Kidney (tissue), 14 donors: ENCODE results near the gene PANX2. TPM values are rescaled to one million over a fixed set of nuclear protein-coding genes. Genes with fewer than 3 reads are reported as not detected.

ENCODE experiments used
- DNase-seq, 5 donors: peaks; one replicate each; pipeline ENCODE4 v3.0.0-alpha.2; 2013 to 2020
- FAIRE-seq: peaks from 2 replicates; lab custom pipeline; 2012; peaks lifted over from hg19 to GRCh38; lab: Jason Lieb, UNC
- H3K27ac ChIP-seq, 2 donors: one replicate each; pipeline ENCODE4 v1.7.0; 2013; ENCODE audit warnings: low read depth in 2 of 2, low read length in 2 of 2, inconsistent platforms in 1 of 2
- H3K27me3 ChIP-seq: one replicate; pipeline ENCODE4 v1.7.1; 2013; ENCODE audit warnings: low read length, inconsistent platforms; ENCODE audit not compliant: control insufficient read depth, insufficient read depth
- H3K36me3 ChIP-seq, 3 donors: one replicate each; pipeline versions ENCODE4 v1.7.0 to v1.7.1; 2013; ENCODE audit warnings: low read length in 3 of 3, control low read depth in 1 of 3, inconsistent platforms in 1 of 3; ENCODE audit not compliant: insufficient read depth in 3 of 3, control insufficient read depth in 2 of 3
- H3K4me1 ChIP-seq, 3 donors: one replicate each; pipeline versions ENCODE4 v1.7.0 to v1.7.1; 2013; ENCODE audit warnings: low read length in 3 of 3, inconsistent platforms in 1 of 3, low read depth in 1 of 3; ENCODE audit not compliant: control insufficient read depth in 2 of 3, insufficient read depth in 2 of 3
- H3K4me3 ChIP-seq, 3 donors: one replicate each; pipeline versions ENCODE4 v1.7.0 to v1.8.1; 2013; ENCODE audit warnings: low read length in 3 of 3, control low read depth in 1 of 3, inconsistent platforms in 1 of 3
- H3K9ac ChIP-seq, 3 donors: one replicate each; pipeline versions ENCODE4 v1.7.0 to v1.7.1; 2013; ENCODE audit warnings: low read length in 3 of 3, control low read depth in 1 of 3, inconsistent platforms in 1 of 3
- H3K9me3 ChIP-seq, 3 donors: one replicate each; pipeline versions ENCODE4 v1.7.0 to v1.7.1; 2013; ENCODE audit warnings: low read length in 3 of 3, control low read depth in 1 of 3, inconsistent platforms in 1 of 3; ENCODE audit not compliant: control insufficient read depth in 2 of 3, insufficient read depth in 1 of 3
- intact Hi-C: fragments of 100-400 bp; cut with DNase I; formaldehyde crosslinking; loops from one replicate; pipeline ENCODE4 v1.11.1; 2022
- polyA plus RNA-seq: library from polyadenylated mRNA; stranded (reverse); fragments of 350-450 nt; fragmentation: Illumina TruSeq; extraction: RNeasy Lipid Tissue Mini Kit (QIAGEN cat#74804); gene quantifications from one replicate; pipeline ENCODE4 v1.2.3, GENCODE V29; 2014; ENCODE audit warnings: low read depth, low replicate concordance; ENCODE audit not compliant: insufficient read depth
- total RNA-seq: library from RNA; stranded (reverse); fragmentation: NEBNext Ultra II Directional; extraction: Animal tissue kit (Norgen Biotek cat#: 25700); gene quantifications from one replicate; pipeline ENCODE4 v1.2.1, GENCODE V29; 2021
- TF ChIP-seq, protein P1 (sequence below): IDR thresholded peaks from 3 replicates; pipeline ENCODE4 v1.5.1; 2012; ENCODE audit warnings: mild to moderate bottlenecking, moderate library complexity, borderline replicate concordance; ENCODE audit not compliant: insufficient read depth; ENCODE audit errors: extremely low read depth
- donor health status: control.
- donor health status: control.
- donor health status: control.
- donor health status: control.
- donor health status: control.
- donor health status: DM: yes; HTN: yes; CAD: no.
- donor health status: Normal renal cell carcinoma (clear cell type).

The PANX2 gene
- total and polyA plus RNA-seq, 2 donors from 2014 or later = 1.0 to 4.3 TPM

DNA sequence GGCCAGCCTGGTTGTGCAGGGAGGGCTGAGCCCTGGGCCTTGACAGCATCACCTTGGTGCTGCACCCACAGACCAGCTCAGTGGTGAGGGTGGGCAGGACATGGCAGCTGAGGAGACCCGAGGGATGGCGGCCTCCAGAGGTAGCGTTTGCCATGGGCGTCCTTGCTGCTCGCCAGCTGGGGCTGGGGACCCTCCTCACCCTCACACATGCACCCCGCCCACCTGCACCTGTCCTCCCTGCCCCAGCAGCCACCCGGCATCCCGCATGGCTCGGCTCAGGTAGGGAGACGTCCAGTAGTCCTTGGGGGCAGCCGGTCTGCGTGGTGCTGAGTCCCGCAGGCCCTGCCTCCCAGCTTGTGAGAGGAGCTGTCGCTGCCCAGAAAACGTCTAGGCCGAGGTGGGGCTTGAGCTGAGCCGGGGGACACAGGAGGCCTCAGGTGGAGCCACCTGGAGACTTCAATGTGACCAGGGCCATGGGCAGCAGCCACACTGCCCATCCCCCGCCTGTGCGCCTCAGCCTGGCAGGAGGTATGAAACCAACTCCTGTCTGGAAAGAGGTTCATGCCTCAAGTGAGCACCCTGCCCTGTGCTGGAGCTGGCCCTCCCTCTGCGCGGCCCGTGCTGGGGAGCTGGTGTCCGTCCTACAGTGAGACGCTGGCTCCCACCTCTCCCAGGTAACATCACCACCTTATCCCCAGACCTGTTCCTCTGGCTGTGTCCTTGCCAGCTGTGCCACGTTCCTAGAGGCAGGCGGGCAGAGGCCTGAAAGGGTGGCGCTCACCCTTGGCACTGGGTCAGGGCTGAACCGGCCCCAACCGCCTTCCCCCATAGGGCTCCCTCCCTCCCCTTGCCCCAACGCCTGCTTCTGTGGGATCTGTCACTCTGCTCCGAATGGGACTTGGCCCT lies 11.9 kb downstream of the PANX2 start:
- TF ChIP-seq, protein P1, sequence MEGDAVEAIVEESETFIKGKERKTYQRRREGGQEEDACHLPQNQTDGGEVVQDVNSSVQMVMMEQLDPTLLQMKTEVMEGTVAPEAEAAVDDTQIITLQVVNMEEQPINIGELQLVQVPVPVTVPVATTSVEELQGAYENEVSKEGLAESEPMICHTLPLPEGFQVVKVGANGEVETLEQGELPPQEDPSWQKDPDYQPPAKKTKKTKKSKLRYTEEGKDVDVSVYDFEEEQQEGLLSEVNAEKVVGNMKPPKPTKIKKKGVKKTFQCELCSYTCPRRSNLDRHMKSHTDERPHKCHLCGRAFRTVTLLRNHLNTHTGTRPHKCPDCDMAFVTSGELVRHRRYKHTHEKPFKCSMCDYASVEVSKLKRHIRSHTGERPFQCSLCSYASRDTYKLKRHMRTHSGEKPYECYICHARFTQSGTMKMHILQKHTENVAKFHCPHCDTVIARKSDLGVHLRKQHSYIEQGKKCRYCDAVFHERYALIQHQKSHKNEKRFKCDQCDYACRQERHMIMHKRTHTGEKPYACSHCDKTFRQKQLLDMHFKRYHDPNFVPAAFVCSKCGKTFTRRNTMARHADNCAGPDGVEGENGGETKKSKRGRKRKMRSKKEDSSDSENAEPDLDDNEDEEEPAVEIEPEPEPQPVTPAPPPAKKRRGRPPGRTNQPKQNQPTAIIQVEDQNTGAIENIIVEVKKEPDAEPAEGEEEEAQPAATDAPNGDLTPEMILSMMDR = no peak
- intact Hi-C loops = no loop called here
- peak overlapping the region in 1 of 3 donors; percentile 34 for H3K9ac ChIP-seq
- H3K27me3 ChIP-seq = no peaks in the 10 kb centered on the region
- FAIRE-seq = no peak
- peak in 2 of 5 donors; percentile 60 to 90 for DNase-seq
- no peaks in the 10 kb centered on the region for H3K9me3 ChIP-seq
- peaks cover 0 to 33% (median 6%) of the 10 kb centered on the region in 3 donors for H3K4me1 ChIP-seq
- H3K27ac ChIP-seq = peak overlapping the region; percentile 71 to 77
- no peak overlapping the region for H3K4me3 ChIP-seq
- no peaks in the 10 kb centered on the region for H3K36me3 ChIP-seq

DNA sequence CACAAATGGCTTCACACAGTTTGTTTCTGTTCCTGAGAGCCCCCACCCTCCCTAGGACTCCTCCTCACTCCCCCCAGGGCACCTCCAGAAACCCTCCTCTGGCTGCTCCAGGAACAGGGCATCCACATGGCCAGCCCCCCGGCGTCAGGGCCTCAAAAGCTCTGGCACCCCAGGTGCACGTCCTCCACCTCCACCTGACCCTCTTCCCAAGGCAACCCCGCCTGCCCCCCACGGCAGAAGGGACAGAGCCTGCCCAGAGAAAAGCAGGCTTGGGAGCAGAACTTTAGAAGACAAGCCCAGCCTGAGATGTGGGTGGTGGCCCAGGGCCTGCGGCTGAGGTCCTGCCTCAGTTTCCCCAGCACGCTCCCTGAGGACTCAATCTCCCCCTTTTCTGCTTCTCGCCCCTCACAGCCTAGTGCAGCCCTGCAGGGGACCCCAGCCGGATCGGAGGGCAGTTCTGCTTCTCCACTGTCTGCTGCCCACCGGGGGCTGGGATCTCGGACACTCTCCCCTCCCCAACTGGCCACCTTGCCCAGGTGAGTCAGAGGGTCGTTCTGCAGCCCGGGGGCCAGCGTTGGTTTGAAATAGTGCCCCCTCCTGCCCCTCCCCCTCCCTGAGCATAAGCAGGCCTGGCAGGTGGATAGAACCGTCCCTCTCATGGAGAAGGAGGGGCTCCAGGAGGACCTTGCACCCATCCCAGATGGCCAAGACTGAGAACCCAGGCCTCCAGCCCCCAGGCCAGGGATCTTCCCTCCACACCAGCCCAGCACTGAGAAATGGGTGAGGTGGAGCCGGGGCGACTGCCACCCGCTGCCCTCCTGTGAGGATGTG lies 12.8 kb downstream of the PANX2 start:
- intact Hi-C loops = no loop called here
- TF ChIP-seq, protein P1 = no peak
- Histone ChIP-seq H3K27me3 (no peaks in the 10 kb centered on the region), H3K4me1 (peaks cover 0 to 33% (median 6%) of the 10 kb centered on the region in 3 donors), H3K4me3 (no peak overlapping the region), H3K9ac (peak overlapping the region in 1 of 3 donors; percentile 12), H3K9me3 (no peaks in the 10 kb centered on the region), H3K27ac (peak overlapping the region; percentile 71 to 73), H3K36me3 (no peaks in the 10 kb centered on the region)
- FAIRE-seq (no peak), DNase-seq (peak in 2 of 5 donors; percentile 62 to 77)

DNA sequence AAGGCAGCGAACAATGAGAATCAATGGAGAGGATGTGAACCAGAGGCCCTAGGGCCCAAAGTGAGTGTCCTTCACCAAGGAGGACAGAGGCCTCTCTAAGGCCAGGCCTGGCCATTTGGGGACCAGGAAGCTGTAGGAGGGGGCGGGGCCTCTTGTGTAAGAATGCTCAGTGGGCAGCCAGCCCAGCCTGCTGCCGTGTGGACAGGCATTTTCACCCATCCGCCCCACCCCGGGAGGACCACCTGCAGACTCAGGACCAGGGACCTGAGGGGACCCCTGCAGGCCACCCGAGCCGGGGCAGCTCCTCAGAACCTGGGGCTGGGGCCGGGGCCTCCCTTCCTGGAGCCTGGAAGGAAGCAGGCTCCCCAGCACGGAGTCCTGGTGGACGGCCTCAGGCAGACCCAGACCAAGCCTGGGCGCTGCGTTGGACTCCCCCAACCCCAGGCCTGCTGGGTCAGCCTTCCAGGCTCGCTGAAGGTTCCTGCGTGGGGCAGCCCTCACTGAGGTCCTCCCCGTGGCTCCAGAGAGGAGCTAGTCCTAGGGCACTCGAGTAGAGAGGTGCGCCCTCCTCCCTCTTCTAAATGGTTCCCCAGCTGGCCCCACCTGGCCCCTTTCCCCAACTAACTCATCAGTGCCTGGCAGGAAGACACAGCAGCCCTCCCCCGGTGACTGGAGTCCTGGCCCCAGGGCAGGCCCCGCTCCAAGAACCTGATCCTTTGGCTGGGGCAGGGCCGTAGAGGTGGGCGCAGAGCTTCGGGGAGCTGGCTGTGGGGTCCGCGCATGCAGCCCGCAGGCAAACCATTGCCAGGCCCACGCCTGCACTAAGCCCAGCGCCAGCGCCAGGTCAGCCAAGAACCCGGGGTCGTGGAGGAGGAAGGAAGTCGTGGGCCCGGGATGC lies 13.7 kb downstream of the PANX2 start:
- peak overlapping the region in 1 of 3 donors; percentile 12 for H3K9ac ChIP-seq
- DNase-seq (peak in 2 of 5 donors; percentile 71 to 93), FAIRE-seq (no peak)
- peak overlapping the region; percentile 69 to 71 for H3K27ac ChIP-seq
- TF ChIP-seq, protein P1 = no peak
- intact Hi-C loops = no loop called here
- H3K9me3 ChIP-seq = no peaks in the 10 kb centered on the region
- H3K27me3 ChIP-seq = no peaks in the 10 kb centered on the region
- H3K4me1 ChIP-seq = peaks cover 0 to 34% (median 8%) of the 10 kb centered on the region in 3 donors
- no peak overlapping the region for H3K4me3 ChIP-seq
- no peaks in the 10 kb centered on the region for H3K36me3 ChIP-seq
